HL-60 (cell line): ENCODE results near the gene MAD1L1.

Experiments used
- DNase-seq, 2 experiments: peaks; one replicate each; pipeline ENCODE4 v3.0.0-alpha.2; 2010 to 2020; ENCODE audit warnings: low read depth in 1 of 2, low spot score in 1 of 2
- H3K27ac ChIP-seq: fragments of 250-450 bp; sonication (Bioruptor Pico); replicated peaks from 2 replicates; pipeline ENCODE4 v1.5.1; 2020; ENCODE audit warnings: mild to moderate bottlenecking, moderate library complexity
- H3K27me3 ChIP-seq: fragments of 250-450 bp; sonication (Bioruptor Pico); 2 replicates; pipeline ENCODE4 v1.5.1; 2021; ENCODE audit warnings: mild to moderate bottlenecking, moderate library complexity; ENCODE audit not compliant: insufficient read depth, poor library complexity, severe bottlenecking
- H3K4me3 ChIP-seq: replicated peaks from 2 replicates; pipeline ENCODE4 v1.5.1; 2011; ENCODE audit warnings: mild to moderate bottlenecking, control low read depth, low read length; ENCODE audit not compliant: insufficient read depth
- GABPA ChIP-seq: IDR thresholded peaks from 2 replicates; pipeline ENCODE4 v1.6.1; 2012; ENCODE audit warnings: low read depth
- POLR2AphosphoS5 ChIP-seq: IDR thresholded peaks from 2 replicates; pipeline ENCODE4 v1.6.1; 2012; ENCODE audit warnings: low read depth
- SPI1 ChIP-seq: IDR thresholded peaks from 2 replicates; pipeline ENCODE4 v1.6.1; 2012; ENCODE audit warnings: low read depth, mild to moderate bottlenecking, borderline replicate concordance
- TF ChIP-seq, protein P1 (sequence below): IDR thresholded peaks from 2 replicates; pipeline ENCODE4 v1.6.1; 2012; ENCODE audit warnings: low read depth; ENCODE audit not compliant: insufficient replicate concordance
- TF ChIP-seq, protein P2 (sequence below): IDR thresholded peaks from one replicate; pipeline ENCODE4 v1.5.1; 2011; ENCODE audit warnings: low read length, control low read depth, inconsistent platforms; ENCODE audit not compliant: insufficient read depth

Gene MAD1L1

DNA sequence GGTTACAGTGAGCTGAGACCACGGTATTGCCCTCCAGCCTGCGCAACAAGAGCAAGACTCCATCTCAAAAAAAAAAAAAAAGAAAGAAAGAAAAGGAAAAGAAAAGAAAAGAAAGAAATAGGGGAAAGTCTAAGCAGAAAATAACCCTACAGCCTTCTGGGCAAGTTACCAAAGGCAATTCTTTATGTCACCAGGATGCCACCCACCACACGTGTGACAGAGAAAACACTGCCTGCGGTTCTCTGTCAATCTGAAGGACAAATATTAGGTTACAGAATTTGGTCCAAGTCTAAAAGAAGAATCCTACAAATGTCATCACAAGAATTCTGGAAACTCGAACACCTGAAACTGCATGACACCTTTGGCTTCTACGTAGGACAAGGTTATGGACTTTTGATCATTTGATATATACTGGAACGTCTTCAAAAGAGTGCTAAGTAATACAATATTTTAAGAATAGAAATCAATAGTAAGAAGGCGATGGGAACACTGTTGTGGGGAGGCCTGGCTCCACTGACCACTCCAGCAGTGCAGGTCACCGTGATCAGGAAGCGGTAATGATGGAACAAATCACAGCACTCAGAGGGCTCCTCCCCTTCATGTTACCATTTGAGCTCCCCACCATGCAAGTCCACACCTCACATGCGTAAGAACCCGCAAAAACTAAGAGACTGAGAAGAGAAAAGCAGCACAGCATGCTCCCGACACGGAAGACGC is 75.8 kb downstream of the MAD1L1 start:
- TF ChIP-seq POLR2AphosphoS5 (no peak), SPI1 (no peak), GABPA (no peak)
- TF ChIP-seq, protein P1, sequence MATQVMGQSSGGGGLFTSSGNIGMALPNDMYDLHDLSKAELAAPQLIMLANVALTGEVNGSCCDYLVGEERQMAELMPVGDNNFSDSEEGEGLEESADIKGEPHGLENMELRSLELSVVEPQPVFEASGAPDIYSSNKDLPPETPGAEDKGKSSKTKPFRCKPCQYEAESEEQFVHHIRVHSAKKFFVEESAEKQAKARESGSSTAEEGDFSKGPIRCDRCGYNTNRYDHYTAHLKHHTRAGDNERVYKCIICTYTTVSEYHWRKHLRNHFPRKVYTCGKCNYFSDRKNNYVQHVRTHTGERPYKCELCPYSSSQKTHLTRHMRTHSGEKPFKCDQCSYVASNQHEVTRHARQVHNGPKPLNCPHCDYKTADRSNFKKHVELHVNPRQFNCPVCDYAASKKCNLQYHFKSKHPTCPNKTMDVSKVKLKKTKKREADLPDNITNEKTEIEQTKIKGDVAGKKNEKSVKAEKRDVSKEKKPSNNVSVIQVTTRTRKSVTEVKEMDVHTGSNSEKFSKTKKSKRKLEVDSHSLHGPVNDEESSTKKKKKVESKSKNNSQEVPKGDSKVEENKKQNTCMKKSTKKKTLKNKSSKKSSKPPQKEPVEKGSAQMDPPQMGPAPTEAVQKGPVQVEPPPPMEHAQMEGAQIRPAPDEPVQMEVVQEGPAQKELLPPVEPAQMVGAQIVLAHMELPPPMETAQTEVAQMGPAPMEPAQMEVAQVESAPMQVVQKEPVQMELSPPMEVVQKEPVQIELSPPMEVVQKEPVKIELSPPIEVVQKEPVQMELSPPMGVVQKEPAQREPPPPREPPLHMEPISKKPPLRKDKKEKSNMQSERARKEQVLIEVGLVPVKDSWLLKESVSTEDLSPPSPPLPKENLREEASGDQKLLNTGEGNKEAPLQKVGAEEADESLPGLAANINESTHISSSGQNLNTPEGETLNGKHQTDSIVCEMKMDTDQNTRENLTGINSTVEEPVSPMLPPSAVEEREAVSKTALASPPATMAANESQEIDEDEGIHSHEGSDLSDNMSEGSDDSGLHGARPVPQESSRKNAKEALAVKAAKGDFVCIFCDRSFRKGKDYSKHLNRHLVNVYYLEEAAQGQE, result no peak
- TF ChIP-seq, protein P2, sequence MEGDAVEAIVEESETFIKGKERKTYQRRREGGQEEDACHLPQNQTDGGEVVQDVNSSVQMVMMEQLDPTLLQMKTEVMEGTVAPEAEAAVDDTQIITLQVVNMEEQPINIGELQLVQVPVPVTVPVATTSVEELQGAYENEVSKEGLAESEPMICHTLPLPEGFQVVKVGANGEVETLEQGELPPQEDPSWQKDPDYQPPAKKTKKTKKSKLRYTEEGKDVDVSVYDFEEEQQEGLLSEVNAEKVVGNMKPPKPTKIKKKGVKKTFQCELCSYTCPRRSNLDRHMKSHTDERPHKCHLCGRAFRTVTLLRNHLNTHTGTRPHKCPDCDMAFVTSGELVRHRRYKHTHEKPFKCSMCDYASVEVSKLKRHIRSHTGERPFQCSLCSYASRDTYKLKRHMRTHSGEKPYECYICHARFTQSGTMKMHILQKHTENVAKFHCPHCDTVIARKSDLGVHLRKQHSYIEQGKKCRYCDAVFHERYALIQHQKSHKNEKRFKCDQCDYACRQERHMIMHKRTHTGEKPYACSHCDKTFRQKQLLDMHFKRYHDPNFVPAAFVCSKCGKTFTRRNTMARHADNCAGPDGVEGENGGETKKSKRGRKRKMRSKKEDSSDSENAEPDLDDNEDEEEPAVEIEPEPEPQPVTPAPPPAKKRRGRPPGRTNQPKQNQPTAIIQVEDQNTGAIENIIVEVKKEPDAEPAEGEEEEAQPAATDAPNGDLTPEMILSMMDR, result no peak
- Histone ChIP-seq H3K4me3 (no peak overlapping the region), H3K27me3 (no peaks in the 10 kb centered on the region), H3K27ac (no peak overlapping the region)
- DNase-seq, result no peak

DNA sequence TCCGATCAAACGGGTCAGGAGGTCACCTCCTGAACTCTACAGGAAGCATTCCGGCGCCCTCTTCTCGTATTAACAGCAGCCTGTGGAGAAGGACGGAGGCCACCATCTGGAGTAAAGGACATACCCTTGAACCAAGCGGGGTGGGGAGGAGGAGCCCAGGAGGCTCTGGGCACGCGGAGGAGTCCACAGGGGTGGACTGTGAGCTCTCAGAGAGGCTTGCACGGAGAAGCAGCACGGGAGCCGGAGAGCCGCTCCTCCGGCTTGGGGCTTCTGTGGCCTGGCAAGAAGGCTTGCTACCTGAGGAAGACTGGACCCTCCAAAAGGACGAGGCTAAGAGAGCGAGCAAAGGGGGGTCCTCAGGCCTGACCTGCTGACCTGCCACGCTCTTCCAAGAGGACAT is 77.9 kb downstream of the MAD1L1 start:
- TF ChIP-seq SPI1, result no peak
- TF ChIP-seq, protein P2, result no peak
- no peak for TF ChIP-seq GABPA
- TF ChIP-seq, protein P1, result no peak
- TF ChIP-seq POLR2AphosphoS5, result no peak
- Histone ChIP-seq H3K27me3 (no peaks in the 10 kb centered on the region), H3K4me3 (no peak overlapping the region), H3K27ac (no peak overlapping the region)
- DNase-seq, result no peak

DNA sequence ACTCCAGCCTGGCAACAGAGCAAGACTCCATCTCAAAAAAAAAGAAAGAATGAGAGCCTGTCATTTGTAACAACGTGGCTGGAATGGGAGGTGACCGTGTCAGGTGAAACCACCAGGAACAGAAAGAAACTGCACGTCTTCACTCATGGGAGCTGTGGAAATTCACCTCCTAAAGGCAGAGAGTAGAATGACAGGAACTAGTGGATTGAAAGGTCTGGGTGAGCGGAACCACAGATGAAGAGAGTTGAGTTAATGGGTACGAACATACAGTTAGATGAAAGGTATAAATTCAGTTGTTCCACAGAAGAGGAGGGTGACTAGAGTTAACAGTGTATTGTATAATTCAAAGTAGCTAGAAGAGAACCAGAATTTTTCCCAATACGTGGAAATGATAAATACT is 78.6 kb downstream of the MAD1L1 start:
- TF ChIP-seq, protein P2, result no peak
- TF ChIP-seq SPI1 (no peak), POLR2AphosphoS5 (no peak), GABPA (no peak)
- TF ChIP-seq, protein P1, result no peak
- H3K27me3 ChIP-seq, result no peaks in the 10 kb centered on the region
- no peak overlapping the region for H3K4me3 ChIP-seq
- no peak overlapping the region for H3K27ac ChIP-seq
- DNase-seq, result no peak
